Progenitor cell of endocrine pancreas (in vitro differentiated cells): ENCODE results near the gene PCDHGC4. TPM values are rescaled to one million over a fixed set of nuclear protein-coding genes. Genes with fewer than 3 reads are reported as not detected.

Source experiments
- DNase-seq: peaks from one replicate; pipeline ENCODE4 v3.0.0; 2021; ENCODE audit warnings: low spot score; ENCODE audit not compliant: unreplicated experiment
- H3K27ac Mint-ChIP-seq: 2 replicates; pipeline ENCODE4 v1.8.0; 2021; ENCODE audit warnings: mild to moderate bottlenecking, moderate library complexity, mixed read lengths
- H3K27me3 Mint-ChIP-seq: 2 replicates; pipeline ENCODE4 v1.8.0; 2021; ENCODE audit warnings: mixed read lengths
- H3K36me3 Mint-ChIP-seq: 2 replicates; pipeline ENCODE4 v1.8.0; 2022; ENCODE audit warnings: mixed read lengths; ENCODE audit not compliant: insufficient read depth
- H3K4me1 Mint-ChIP-seq: 2 replicates; pipeline ENCODE4 v1.8.0; 2021; ENCODE audit warnings: low read depth, mixed read lengths
- H3K4me3 Mint-ChIP-seq: 2 replicates; pipeline ENCODE4 v1.8.0; 2021; ENCODE audit warnings: low read depth, mild to moderate bottlenecking, moderate library complexity, mixed read lengths
- H3K9me3 Mint-ChIP-seq: 2 replicates; pipeline ENCODE4 v1.8.0; 2021; ENCODE audit warnings: low read depth, mixed read lengths
- CTCF ChIP-seq: fragments of 200-600 bp; sonication (generic); IDR thresholded peaks from one replicate; pipeline ENCODE4 v1.5.0; 2021; ENCODE audit warnings: antibody characterized with exemption, mild to moderate bottlenecking; ENCODE audit not compliant: unreplicated experiment
- long read RNA-seq: library from polyadenylated mRNA; unstranded; transcript quantifications from one replicate; pipeline ENCODE4 v2.0.0, GENCODE V29; 2020
- total RNA-seq: library from RNA; stranded (reverse); gene quantifications from 2 replicates; pipeline ENCODE4 v1.2.1, GENCODE V29; 2021

The PCDHGC4 gene
- 3.0 and 3.8 TPM in 2 replicates for total RNA-seq
- long read RNA-seq, full-length matches to known transcripts = 1 of 1 reads
- long read RNA-seq, partial matches to known transcripts = 0 of 1 reads
- long read RNA-seq, other reads (novel, unspliced or antisense) = 0 of 1 reads

- peak; percentile 49 for DNase-seq
- no peak for TF ChIP-seq CTCF
- Mint-ChIP-seq H3K4me3 (peak within 1 kb of the TSS; percentile 78), H3K9me3 (no peaks in the 10 kb centered on the region), H3K27me3 (peaks cover 13% of the 10 kb centered on the region), H3K27ac (peak within 1 kb of the TSS; percentile 81), H3K4me1 (peaks cover 22% of the 10 kb centered on the region), H3K36me3 (peaks cover 5% of the 10 kb centered on the region)
Measured at GRCh38 chr5:141484641-141485311, at the start of gene PCDHGC4. PCDHGC4 (plus strand) TSS chr5:141485030; CDS start chr5:141485174, 144 bp downstream.

- Mint-ChIP-seq H3K36me3 (peaks cover 44% of the 10 kb centered on the region), H3K4me1 (no peaks in the 10 kb centered on the region), H3K9me3 (peaks cover 45% of the 10 kb centered on the region), H3K27ac (no peak overlapping the region), H3K27me3 (no peaks in the 10 kb centered on the region), H3K4me3 (no peak overlapping the region)
- no peak for DNase-seq
- no peak for TF ChIP-seq CTCF
Measured at GRCh38 chr5:141437221-141437620, 47.6 kb upstream of the PCDHGC4 start.

- peaks cover 37% of the 10 kb centered on the region for H3K9me3 Mint-ChIP-seq
- H3K27me3 Mint-ChIP-seq = no peaks in the 10 kb centered on the region
- no peak for DNase-seq
- H3K36me3 Mint-ChIP-seq = peaks cover 37% of the 10 kb centered on the region
- no peaks in the 10 kb centered on the region for H3K4me1 Mint-ChIP-seq
- H3K4me3 Mint-ChIP-seq = no peak overlapping the region
- TF ChIP-seq CTCF = no peak
- no peak overlapping the region for H3K27ac Mint-ChIP-seq
Measured at GRCh38 chr5:141439411-141440141, 45.3 kb upstream of the PCDHGC4 start.

GRCh38 chr5:141440341-141440740 lies 44.5 kb upstream of the PCDHGC4 start:
- H3K4me1 Mint-ChIP-seq = no peaks in the 10 kb centered on the region
- no peak for DNase-seq
- TF ChIP-seq CTCF = no peak
- H3K4me3 Mint-ChIP-seq = no peak overlapping the region
- peaks cover 36% of the 10 kb centered on the region for H3K36me3 Mint-ChIP-seq
- peaks cover 34% of the 10 kb centered on the region for H3K9me3 Mint-ChIP-seq
- H3K27ac Mint-ChIP-seq = no peak overlapping the region
- H3K27me3 Mint-ChIP-seq = no peaks in the 10 kb centered on the region

- Mint-ChIP-seq H3K4me1 (no peaks in the 10 kb centered on the region), H3K4me3 (no peak overlapping the region), H3K36me3 (peaks cover 31% of the 10 kb centered on the region), H3K27me3 (no peaks in the 10 kb centered on the region), H3K27ac (no peak overlapping the region), H3K9me3 (peaks cover 25% of the 10 kb centered on the region)
- TF ChIP-seq CTCF = no peak
- no peak for DNase-seq
Measured at GRCh38 chr5:141441571-141442170, 43.2 kb upstream of the PCDHGC4 start.
